ENCODE results near the gene GAK. TPM values are rescaled to one million over a fixed set of nuclear protein-coding genes. Genes with fewer than 3 reads are reported as not detected.

Gene GAK
- polyA plus RNA-seq, 1 donor (not counting 4 experiments of a cell fraction or from before 2014, with no cell fraction given): 18.4 TPM

DNA sequence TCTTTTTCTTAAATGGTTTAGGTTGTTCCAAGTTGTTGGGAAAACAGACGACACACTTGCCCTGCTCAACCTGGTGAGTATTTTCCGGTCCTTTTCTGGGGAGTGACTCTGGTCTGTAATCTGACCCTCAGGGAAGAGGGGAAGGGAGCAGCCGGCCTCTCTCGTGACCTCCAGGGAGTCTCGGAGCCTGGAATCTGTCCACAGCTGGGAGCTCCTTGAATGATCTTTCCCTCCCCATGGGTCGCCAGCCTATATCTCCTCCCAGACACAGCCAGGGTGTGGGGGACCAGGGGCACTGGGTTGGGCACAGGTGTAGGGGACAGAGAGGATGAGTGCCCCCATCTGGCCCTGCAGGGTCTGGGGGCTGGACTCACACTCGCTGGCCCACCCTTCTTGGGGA is 19.1 kb upstream of the GAK start:
- Histone ChIP-seq H3K4me3 (ENCODE audit: control insufficient read depth in 2 of 3, extremely low read depth in 1 of 3, insufficient read depth in 2 of 3, low read depth in 1 of 3, low read length in 3 of 3) (no peak overlapping the region), H3K36me3 (ENCODE audit: control insufficient read depth in 2 of 2, extremely low read depth in 1 of 2, insufficient read depth in 2 of 2, low read length in 2 of 2) (peaks cover 0 to 2% of the 10 kb centered on the region in 2 experiments), H3K4me1 (ENCODE audit: control insufficient read depth, extremely low read depth, insufficient read depth, low read length) (no peaks in the 10 kb centered on the region), H3K9me1 (ENCODE audit: control insufficient read depth, extremely low read depth, insufficient read depth, low read length) (no peaks in the 10 kb centered on the region), H3K4me2 (ENCODE audit: control insufficient read depth, extremely low read depth, insufficient read depth, low read depth, low read length) (no peak overlapping the region), H4K20me1 (ENCODE audit: control insufficient read depth, extremely low read depth, insufficient read depth, low read length) (no peaks in the 10 kb centered on the region), H3K79me2 (ENCODE audit: control insufficient read depth, insufficient read depth, low read length) (no peaks in the 10 kb centered on the region), H2AFZ (ENCODE audit: control insufficient read depth, low read length) (no peak overlapping the region), H3K9me3 (ENCODE audit: control insufficient read depth, low read depth, low read length) (no peaks in the 10 kb centered on the region), H3K27ac (ENCODE audit: control insufficient read depth, insufficient read depth, low read length) (no peak overlapping the region), H3K9ac (ENCODE audit: control insufficient read depth, extremely low read depth, insufficient read depth, low read length) (no peak overlapping the region), H3K27me3 (ENCODE audit: control insufficient read depth, extremely low read depth, insufficient read depth, low read length) (no peaks in the 10 kb centered on the region)
- dilution Hi-C loops (cut with MboI; ENCODE audit: extremely low pct_ligation_motif_present, low sequenced_read_pairs): no loop called here
- TF ChIP-seq CTCF (optimal IDR thresholded peaks at IDR 0.05 in 1 of 3, IDR thresholded peaks at IDR 0.05 in 1 of 3, conservative IDR thresholded peaks at IDR 0.05 in 1 of 3; ENCODE audit: extremely low read depth in 1 of 3, insufficient read depth in 2 of 3, low read length in 3 of 3) (no peak), EZH2 (IDR thresholded peaks at IDR 0.05; ENCODE audit: low read length) (no peak)
- no peak for DNase-seq (ENCODE audit: low read depth, low spot score)
- no peak for FAIRE-seq

DNA sequence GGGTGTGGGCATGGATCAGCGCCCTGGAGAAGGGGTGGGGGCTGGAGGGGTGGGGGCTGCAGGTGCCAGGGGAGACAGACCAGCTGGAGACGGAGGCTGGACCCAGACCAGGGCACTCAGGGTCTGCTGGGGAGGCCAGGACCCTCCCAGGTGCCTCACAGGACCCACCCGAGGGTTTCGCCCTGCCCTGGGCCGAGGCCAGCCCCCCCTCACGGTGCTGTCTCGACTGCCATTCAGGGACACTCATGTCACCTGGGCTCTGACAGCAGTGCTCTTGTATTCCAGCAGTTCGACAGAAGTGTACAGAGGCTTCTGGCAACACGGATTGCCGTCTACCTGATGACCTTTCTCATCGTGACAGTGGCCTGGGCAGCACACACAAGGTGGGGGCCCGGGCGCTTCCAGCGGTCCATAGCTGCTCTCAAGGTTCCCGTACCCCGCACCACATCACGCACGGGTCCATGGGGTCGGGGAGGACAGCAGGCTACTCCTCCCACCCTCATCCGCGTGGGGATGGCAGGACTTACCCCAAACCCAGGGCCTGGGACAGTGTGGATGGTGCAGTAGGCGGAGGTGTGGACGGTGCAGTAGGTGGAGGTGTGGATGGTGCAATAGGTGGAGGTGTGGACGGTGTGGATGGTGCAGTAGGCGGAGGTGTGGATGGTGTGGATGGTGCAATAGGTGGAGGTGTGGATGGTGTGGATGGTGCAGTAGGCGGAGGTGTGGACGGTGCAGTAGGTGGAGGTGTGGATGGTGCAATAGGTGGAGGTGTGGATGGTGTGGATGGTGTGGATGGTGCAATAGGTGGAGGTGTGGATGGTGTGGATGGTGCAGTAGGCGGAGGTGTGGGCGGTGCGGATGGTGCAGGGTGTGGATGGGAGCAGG is 18.3 kb upstream of the GAK start:
- Histone ChIP-seq H3K9ac (ENCODE audit: control insufficient read depth, extremely low read depth, insufficient read depth, low read length) (no peak overlapping the region), H3K9me1 (ENCODE audit: control insufficient read depth, extremely low read depth, insufficient read depth, low read length) (no peaks in the 10 kb centered on the region), H3K4me2 (ENCODE audit: control insufficient read depth, extremely low read depth, insufficient read depth, low read depth, low read length) (no peak overlapping the region), H3K9me3 (ENCODE audit: control insufficient read depth, low read depth, low read length) (no peaks in the 10 kb centered on the region), H3K27me3 (ENCODE audit: control insufficient read depth, extremely low read depth, insufficient read depth, low read length) (no peaks in the 10 kb centered on the region), H3K4me3 (ENCODE audit: control insufficient read depth in 2 of 3, extremely low read depth in 1 of 3, insufficient read depth in 2 of 3, low read depth in 1 of 3, low read length in 3 of 3) (no peak overlapping the region), H3K4me1 (ENCODE audit: control insufficient read depth, extremely low read depth, insufficient read depth, low read length) (no peaks in the 10 kb centered on the region), H3K36me3 (ENCODE audit: control insufficient read depth in 2 of 2, extremely low read depth in 1 of 2, insufficient read depth in 2 of 2, low read length in 2 of 2) (peaks cover 0 to 2% of the 10 kb centered on the region in 2 experiments), H3K27ac (ENCODE audit: control insufficient read depth, insufficient read depth, low read length) (no peak overlapping the region), H3K79me2 (ENCODE audit: control insufficient read depth, insufficient read depth, low read length) (no peaks in the 10 kb centered on the region), H2AFZ (ENCODE audit: control insufficient read depth, low read length) (no peak overlapping the region), H4K20me1 (ENCODE audit: control insufficient read depth, extremely low read depth, insufficient read depth, low read length) (no peaks in the 10 kb centered on the region)
- FAIRE-seq: no peak
- TF ChIP-seq CTCF (optimal IDR thresholded peaks at IDR 0.05 in 1 of 3, IDR thresholded peaks at IDR 0.05 in 1 of 3, conservative IDR thresholded peaks at IDR 0.05 in 1 of 3; ENCODE audit: extremely low read depth in 1 of 3, insufficient read depth in 2 of 3, low read length in 3 of 3) (no peak), EZH2 (IDR thresholded peaks at IDR 0.05; ENCODE audit: low read length) (no peak)
- DNase-seq (ENCODE audit: low read depth, low spot score): no peak
- dilution Hi-C loops (cut with MboI; ENCODE audit: extremely low pct_ligation_motif_present, low sequenced_read_pairs): no loop called here

Measured in keratinocyte (primary cell).